HG03521 (cell line): ENCODE measurements around the gene RNF182.
"Not testable (repeated sequence)": the region's sequence is repeated elsewhere in the genome, so short reads cannot be mapped to it uniquely, and the experiment has no call there.

Experiments
- ATAC-seq: cut with Tn5 transposase; IDR thresholded peaks from one replicate; pipeline ENCODE4 v1.9.1; 2021; ENCODE audit warnings: mild to moderate bottlenecking, moderate library complexity; ENCODE audit not compliant: unreplicated experiment

Gene RNF182

DNA sequence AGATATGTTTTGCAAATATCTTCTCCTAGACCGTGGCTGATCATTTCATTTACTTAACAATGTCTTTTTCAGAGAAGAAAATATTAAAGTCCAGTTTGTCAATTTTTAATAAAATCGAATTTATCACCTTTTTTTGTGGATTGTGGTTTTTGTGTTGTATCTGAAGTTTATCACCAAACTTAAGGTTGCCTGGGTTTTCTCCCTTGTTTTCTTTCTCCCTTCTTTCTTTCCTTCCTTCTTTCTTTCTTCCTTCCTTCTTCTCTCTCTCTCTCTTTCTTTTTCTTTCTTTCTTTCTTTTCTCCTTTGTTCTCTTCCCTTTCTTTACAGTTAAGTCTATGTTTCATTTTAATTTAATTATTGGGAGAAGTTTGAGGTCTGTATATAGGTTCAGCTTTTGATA, 68.7 kb downstream of the RNF182 start:
- ATAC-seq = no peak

DNA sequence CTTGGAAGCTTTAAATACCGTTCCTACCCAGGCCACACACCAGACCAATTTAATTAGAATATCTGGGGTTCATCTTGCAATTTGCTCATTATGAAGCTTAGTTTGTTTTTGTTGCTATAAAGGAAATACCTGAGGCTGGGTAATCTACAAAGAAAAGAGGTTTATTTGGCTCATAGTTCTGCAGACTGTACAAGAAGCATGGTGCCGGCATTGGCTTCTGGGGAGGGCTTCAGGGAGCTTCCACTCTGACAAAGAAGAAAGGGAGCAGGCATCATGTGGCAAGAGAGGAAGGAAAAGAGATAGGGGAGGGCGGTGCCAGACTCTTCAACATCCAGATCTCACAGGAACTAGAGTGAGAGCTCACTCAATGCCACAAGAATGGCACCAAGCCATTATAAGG, 73.6 kb downstream of the RNF182 start:
- ATAC-seq = no peak

DNA sequence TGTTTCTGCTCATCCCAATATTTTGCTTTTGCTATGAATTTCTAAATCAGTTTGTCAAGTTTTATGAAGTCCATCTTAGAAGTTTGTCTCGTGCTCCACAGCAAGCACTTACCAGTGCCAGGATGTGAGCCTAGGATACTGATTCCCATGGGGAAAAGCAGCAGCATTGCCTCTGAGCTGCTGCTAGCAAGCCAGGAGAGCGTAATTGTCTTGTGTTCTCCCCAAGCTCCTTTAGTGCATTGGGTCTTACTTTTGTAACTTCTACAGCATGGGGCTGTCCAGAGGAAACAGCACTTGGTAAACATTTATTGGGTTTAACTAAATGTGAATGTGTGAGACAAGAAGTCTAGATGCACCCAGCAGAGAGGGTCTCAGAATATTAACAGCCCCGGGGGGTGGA, 76.1 kb downstream of the RNF182 start:
- no peak for ATAC-seq

DNA sequence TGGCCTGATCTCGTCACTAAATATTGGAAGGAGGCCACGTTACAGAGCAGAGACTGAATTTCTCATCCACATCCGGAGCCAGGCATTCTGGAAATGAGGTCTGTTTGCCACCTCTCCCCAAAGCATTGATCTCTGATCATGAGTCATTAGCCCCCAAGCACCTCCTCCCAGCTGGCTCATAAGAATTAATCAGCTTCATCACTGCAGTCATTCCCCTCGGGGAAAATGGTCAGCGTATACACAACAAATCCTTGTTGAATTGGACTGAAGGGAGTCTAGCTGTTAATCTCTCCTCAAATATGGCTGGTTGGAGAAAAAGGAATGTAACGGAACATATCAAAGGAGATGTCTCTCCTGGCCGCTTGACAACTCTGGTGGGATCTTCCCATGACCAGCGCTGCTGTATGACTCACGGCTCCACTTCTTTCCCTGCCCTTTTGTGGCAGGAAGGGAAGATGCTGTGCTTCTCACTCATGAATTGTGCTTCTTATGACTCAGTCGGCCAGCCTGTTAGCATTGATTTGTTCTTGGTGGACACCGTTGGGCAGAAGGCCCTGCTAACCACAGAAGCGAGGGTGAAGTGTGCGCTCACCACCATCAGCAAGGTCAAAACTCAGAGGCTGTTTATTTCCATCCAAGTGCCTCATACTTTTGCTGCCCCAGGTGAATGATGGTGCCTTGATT, 76.7 kb downstream of the RNF182 start:
- ATAC-seq = no peak

DNA sequence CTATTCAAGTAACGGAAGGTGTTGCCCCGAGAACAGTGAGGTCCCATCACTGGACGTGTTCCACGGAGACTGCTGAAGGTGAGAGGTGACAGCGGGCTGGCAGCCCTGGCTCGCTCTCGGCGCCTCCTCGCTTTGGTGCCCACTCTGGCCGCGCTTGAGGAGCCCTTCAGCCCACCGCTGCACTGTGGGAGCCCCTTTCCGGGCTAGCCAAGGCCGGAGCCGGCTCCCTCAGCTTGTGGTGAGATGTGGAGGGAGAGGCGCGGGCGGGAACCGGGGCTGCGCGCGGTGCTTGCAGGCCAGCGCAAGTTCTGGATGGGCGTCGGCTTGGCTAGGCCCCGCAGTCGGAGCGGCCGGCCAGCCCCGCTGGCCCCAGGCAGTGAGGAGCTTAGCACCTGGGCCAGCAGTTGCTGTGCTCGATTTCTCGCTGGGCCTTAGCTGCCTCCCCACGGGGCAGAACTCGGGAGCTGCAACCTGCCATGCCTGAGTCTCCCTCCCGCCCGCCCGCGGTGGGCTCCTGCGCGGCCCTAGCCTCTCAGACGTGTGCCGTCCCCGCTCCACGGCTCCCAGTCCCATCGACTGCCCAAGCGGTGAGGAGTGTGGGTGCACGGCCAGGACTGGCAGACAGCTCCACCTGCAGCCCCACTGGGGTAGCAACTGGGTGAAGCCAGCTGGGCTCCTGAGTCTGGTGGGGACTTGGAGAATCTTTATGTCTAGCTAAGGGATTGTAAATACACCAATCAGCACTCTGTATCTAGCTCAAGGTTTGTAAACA, 77.6 kb downstream of the RNF182 start:
- no peak for ATAC-seq

DNA sequence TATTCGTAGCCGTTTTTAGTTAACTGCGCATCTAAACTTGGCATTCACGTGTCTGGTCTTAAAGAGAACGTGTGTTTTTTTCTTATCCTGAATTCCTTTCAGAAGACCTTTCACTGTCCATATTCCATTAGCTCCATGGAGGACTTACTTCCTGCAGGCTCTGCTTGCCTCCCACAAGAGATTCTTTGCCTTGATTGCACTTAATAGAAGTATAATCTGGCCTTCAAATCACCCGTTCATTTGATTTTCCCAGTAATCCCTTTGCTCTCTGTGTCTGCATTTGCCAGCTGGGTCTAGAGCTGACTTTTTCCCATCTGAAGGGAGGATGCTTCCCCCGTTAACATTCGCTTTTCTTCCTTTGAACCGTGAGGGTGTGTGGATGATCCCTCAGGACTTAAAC, 79.5 kb downstream of the RNF182 start:
- no peak for ATAC-seq

DNA sequence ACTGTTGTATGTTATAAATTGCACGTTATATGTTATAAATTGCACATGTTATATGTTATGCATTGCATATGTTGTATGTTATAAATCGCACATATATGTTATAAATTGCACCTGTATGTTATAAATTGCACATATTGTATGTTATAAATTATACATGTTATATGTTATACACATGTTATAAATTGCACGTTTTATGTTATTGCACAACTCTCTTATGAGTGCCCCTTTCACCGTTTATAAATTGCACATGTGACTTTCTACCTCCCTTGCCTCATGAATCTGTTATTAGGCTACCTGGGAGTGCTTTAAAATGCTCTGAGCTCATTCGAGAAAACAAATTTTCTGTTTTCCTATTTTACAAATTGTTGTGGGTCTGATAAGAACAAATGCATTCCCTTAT, 84.1 kb downstream of the RNF182 start:
- ATAC-seq = no peak

DNA sequence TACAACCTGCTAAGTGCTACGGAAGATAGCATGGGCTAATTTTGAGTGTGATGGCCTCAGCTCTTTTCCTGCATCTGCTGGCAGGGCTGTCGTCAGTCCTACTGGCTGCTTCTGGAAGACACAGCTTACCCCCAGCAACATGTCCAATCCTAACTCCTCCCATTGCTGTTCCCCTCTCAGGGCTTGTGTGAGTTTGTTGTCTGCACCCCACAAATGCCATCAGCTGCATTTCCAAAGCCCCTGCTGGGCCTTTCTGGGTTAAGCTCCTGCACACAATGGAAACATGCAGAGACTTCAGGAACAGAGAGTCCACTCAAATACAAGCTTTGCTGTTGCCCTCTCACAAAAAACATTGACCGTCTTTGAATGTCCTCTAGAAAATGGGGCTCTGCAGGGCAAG, 84.7 kb downstream of the RNF182 start:
- ATAC-seq = no peak

DNA sequence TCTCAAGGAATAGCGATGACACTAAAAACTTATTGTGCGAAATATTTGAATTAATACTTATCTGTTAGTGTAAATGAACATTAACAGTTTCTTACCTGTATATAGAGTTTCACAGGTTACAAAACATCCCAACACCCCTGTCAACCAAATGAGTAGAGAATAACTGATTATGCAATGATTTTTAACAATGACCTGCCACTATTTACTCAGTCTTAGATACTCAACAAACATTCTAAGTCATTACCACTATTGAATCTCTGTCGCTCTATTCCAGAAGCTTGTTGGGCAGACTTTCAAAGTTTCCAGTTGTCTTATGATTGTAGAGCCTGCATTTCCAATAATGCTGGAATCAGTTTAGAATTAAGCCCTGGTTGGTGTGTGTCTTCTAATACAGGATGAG, 85.5 kb downstream of the RNF182 start:
- no peak for ATAC-seq

DNA sequence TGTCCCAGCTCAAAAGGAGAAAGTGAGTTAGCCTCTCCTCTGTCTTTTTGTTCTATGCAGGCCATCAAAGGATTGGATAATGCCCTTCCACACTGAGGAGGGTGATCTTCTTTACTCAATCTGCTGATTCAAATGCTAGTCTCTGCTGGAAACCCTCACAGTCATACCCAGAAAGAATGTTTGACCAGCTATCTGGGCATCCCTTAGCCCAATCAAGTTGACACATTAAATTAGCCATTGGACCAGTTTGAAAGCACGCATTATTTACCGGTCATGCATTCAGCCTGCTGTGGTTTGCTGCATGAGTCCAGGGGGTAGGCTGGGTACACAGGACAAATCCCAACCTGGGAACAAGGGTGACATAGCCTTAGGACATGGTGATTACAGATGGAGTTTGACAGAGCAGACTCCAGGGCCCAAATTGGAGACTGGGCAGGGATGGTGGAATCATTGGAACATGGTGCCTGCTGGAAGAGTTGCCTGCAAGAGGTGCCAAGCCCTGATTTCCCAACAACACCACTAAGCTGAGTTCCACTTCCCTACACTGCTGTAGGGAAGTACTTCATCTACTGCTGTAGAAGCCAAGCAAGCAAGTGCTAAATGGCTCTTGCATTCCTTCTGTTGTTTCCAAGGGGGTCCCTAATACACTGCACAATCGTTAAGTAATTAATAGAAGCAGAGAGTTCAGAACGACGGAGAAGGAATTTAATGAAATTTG, 87.7 kb downstream of the RNF182 start:
- ATAC-seq = no peak

DNA sequence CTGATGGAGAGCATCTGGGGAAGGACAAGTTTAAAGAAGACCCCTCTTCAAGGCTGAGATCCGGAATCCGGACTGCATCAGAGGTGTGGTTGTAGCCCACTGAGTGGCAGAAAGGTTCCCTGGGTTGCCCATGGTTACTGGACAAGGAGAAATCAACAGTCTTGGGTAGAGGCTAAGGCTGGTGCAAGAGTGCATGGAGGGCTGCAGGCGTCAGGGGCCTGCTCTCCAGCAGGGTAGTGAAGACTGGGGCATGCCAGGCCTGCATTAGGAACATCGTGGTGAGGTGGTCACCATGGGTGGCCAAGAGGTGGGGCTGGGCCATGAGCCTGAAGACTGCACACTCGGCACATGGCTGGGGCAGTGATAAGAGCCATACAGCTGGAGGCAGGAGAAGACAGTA, 91.2 kb downstream of the RNF182 start:
- no peak for ATAC-seq

DNA sequence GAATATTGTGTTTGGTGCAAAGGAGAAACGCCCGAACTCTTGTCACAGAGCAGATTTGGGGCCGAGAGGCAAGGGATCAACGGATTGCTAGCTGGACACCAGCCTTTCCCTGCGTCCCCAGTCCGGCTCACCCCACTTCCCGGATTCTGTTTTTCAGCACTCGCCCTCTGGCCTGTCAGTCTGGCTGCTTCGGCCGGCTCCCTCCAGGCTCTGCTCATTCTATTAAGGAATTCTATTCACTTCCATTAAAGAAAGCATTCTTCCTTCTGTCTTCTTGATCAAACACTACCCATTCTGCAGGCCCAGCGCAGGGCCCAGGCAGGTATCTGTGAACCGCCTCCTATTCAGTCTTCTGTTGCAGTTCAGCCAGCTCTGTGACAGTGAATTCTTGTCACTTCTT, 91.7 kb downstream of the RNF182 start:
- ATAC-seq = no peak

DNA sequence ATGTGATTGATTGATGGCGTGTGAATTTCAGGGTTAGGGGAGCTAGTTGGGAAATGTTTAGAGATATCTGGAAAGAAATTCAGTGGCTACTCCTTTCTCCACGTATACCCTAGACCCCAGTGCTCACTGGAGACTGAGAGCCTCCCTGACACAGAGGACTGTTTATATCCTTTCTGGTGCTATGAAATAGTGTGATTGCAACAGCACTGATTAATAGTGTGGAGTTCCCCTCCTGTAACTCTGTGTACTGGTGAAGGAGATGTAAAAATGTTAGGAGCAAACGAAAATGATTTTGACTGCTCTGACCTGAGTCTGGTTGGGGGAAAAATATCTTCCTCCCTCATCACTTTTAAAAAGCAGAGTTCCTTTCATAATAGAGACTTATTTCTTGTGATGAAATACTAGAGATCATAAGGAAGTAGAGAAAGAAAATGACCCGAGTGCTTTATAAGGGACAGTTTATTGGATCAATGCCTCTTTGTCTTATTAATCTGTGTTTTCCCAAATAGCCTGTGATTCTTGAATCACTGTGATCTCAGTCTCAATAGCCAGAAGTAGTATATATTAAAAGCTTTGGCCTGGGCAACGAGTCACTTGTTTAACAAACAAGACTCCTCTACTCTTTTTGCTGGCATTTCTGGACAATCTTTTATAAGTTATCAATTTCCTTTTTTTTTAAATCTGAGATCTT, 92.3 kb downstream of the RNF182 start:
- no peak for ATAC-seq

DNA sequence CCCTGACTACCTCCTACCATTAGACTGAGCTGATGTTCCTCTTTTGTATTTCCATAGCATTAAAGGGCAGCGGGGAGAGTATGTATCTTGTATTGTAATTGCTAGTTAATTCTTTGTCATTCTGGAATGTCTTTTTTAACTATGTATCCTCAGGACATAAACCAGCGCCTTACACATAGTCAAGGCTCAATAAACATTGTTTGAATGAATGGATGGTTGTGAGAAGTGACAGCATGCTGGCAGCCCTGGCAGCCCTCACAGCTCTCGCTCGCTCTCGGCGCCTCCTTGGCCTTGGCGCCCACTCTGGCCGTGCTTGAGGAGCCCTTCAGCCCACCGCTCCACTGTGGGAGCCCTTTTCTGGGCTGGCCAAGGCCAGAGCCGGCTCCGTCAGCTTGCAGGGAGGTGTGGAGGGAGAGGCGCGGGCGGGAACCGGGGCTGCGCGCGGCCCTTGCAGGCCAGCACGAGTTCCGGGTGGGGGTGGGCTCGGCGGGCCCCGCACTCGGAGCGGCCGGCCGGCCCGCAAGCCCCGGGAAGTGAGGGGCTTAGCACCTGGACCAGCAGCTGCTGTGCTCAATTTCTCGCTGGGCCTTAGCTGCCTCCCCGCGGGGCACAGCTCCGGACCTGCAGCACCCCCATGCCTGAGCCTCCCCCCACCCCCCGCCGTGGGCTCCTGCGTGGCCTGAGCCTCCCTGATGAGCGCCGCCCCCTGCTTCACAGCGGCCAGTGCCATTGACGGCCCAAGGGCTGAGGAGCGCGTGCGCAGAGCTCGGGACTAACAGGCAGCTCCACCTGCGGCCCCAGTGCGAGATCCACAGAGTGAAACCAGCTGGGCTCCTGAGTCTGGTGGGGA, 93.1 kb downstream of the RNF182 start:
- no peak for ATAC-seq

DNA sequence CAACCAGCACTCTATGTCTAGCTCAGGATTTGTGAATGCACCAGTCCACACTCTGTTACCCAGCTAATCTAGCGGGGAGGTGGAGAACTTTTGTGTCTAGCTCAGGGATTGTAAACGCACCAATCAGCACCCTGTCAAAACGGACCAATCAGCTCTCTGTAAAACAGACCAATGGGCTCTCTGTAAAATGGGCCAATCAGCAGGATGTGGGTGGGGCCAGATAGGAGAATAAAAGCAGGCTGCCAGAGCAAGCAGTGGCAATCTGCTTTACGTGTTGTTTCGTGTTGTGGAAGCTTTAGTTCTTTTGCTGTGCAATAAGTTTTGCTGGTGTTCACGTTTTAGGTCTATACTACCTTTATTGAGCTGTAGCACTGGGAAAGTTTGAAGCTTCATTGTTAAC, 93.8 kb downstream of the RNF182 start:
- ATAC-seq = not testable (repeated sequence)

DNA sequence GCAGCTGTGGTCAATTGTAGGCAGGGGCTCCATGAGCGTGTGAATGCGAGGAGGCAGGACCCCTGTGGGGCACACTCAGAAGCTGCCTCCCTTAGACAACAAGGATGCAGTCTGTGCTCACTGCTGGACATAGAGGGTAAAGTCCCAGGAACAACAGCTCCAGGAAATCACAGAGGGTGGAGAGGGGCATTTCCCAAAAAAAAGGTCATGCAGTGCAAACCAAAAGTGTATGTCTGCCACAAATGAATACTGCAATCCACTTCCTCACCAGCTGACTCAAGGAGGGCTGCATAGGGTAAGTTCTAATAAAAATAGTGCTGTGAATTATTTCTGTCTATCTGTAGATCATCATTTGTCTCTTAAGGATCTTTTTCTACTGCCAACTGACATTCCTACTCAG, 95.8 kb downstream of the RNF182 start:
- no peak for ATAC-seq

DNA sequence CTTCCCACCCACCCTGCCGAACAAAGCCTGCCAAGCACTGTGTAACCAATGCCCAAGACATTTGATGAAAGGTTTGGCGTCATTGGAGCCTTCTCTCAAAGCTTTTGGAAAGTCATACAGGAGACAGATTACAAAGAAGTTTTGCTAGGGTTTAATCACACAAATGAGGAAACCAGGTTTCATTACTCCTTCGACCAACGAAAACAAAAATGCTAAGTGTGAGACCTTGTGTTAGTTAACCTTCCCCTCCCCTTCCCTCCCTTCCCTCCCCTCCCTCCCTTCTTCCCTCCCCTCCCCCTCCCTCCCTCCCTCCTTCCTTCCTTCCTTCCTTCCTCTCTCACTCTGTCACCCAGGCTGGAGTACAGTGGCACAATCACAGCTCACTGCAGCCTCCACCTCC, 96.7 kb downstream of the RNF182 start:
- ATAC-seq = no peak

DNA sequence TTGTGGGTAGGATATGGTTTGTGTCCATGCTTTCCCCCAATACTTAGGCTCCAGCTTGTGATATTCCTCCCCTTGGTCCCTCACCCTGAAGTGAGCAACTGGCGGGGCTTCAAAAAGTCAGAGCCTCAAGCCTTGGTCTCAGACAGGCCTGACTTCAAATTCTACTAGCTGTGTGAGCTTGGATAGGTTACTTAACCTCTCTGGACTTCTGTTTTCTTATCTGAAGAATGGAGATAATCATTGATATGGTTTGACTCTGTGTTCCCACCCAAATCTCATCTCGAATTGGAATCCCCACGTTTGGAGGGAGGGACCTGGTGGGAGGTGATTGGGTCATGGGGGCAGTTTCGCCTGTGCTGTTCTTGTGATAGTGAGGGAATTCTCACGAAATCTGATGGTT, 97.9 kb downstream of the RNF182 start:
- ATAC-seq = no peak

DNA sequence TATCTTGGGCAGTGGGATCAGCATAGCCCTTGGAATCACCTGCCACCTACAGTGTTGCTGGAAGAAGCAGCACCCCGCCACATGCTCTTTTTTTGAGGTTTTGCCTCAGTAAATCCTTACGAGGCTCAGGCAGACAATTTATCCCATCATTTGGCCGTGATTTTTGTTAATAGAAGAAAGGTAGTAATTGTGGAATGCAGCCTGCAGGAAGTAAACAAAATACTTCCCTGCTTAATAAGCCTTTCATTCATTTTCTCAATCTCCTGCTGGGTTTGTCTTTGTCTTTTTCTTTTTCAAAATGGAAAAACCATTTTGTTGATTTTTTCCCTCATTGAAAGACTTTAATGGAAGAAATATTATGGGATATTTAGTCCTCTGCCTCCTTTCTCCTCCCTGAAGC, 99.1 kb downstream of the RNF182 start:
- no peak for ATAC-seq

DNA sequence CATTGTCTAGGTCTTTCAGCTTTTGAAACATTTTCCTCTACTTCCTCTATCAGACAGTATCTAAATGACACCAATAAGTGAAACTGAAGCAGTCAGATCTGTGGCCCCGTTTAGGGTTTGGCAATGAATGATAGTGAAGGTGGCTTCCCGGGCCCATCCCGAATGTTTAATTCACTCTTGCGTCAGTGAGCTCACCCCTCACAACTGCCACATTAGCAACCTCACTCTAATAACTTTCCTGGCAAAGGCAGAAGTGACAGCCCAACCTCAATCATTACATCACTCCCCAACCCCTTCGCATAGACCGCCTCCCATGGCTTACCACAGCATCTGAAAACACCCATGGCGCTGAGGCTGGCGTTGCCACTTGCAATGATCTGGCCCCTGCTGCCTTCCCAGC, 100.4 kb downstream of the RNF182 start:
- ATAC-seq = no peak
